Lower leg skin (tissue), 3 donors: Measurements from ENCODE around the gene RRP9.

Experiments used
- POLR2A ChIP-seq, 2 donors: fragments of 450-650 bp; IDR thresholded peaks; one replicate each; pipeline ENCODE4 v1.6.1; 2016 to 2017; ENCODE audit warnings: antibody characterized with exemption in 2 of 2, mild to moderate bottlenecking in 1 of 2, moderate library complexity in 1 of 2
- TF ChIP-seq, protein P1 (sequence below), 3 donors: fragments of 450-650 bp; IDR thresholded peaks; one replicate each; pipeline ENCODE4 v1.5.1; 2016; ENCODE audit warnings: antibody characterized with exemption in 3 of 3, mild to moderate bottlenecking in 3 of 3, moderate library complexity in 2 of 3

DNA sequence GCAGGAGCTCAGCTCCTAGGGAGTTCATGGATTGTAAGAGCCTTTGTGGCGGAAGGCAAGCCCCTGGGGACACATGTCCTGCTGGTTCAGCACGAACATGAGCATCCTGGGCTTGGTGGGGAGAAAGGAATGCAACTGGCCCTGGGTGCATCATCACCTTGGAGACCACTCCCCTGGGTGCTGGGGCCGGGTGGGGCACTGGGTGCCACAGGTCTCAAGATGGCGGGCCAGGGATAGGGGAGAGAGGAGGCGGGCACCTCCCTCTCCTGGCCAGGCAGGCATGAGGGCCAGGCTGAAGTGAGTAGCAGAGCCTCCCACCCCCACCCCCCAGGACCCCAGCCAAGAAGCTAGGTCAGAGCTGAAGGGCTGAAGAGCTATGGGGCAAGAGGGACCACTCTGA lies 24.8 kb upstream of the RRP9 start:
- TF ChIP-seq, protein P1, sequence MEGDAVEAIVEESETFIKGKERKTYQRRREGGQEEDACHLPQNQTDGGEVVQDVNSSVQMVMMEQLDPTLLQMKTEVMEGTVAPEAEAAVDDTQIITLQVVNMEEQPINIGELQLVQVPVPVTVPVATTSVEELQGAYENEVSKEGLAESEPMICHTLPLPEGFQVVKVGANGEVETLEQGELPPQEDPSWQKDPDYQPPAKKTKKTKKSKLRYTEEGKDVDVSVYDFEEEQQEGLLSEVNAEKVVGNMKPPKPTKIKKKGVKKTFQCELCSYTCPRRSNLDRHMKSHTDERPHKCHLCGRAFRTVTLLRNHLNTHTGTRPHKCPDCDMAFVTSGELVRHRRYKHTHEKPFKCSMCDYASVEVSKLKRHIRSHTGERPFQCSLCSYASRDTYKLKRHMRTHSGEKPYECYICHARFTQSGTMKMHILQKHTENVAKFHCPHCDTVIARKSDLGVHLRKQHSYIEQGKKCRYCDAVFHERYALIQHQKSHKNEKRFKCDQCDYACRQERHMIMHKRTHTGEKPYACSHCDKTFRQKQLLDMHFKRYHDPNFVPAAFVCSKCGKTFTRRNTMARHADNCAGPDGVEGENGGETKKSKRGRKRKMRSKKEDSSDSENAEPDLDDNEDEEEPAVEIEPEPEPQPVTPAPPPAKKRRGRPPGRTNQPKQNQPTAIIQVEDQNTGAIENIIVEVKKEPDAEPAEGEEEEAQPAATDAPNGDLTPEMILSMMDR (IDR thresholded peaks at IDR 0.05), result no peak
- no peak for TF ChIP-seq POLR2A (IDR thresholded peaks at IDR 0.05)
